ENCODE measurements around the gene CYP19A1.

The CYP19A1 gene

DNA sequence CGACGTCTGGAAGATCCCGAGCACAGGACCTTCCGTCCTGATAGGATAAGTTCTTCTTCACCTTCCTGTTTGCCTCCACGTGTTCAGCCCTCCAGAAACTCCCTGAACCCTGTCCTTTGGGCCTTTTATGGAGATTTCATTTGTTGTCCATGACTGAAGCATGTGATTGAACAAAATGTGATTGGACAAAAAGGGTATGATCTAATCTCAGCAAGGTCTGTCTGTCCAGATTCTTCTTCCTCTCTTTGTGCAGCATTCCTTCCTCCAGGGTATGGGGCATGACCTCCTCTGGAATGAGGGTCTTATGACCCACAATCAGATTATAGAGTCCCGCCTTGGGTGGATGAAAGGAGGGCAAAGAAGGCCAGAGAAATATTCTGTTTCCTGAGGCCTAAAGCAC, at the start of gene CYP19A1:
Gene CYP19A1 (minus strand): TSS at position 101 of the 400 bp plus-strand sequence. CDS start 95,684 bp downstream, outside the sequence.
- DNase-seq = no peak

DNA sequence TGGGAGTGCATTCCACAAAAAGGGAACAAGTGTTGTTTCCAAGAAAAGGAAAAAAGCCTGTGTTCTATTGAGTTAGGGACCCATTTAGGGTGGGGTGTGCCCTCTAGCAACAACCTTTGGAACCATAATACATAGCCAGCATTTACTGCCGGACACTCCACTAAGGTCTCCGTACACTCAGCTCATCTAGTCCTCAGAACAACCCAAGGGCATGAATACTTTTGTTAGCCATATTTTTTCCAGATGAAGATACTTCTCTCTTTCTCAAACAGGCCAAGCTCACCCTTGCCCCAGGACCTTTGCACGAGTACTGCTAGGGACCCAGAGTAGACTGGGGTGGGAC, 49.3 kb upstream of the CYP19A1 start:
- DNase-seq = no peak

DNA sequence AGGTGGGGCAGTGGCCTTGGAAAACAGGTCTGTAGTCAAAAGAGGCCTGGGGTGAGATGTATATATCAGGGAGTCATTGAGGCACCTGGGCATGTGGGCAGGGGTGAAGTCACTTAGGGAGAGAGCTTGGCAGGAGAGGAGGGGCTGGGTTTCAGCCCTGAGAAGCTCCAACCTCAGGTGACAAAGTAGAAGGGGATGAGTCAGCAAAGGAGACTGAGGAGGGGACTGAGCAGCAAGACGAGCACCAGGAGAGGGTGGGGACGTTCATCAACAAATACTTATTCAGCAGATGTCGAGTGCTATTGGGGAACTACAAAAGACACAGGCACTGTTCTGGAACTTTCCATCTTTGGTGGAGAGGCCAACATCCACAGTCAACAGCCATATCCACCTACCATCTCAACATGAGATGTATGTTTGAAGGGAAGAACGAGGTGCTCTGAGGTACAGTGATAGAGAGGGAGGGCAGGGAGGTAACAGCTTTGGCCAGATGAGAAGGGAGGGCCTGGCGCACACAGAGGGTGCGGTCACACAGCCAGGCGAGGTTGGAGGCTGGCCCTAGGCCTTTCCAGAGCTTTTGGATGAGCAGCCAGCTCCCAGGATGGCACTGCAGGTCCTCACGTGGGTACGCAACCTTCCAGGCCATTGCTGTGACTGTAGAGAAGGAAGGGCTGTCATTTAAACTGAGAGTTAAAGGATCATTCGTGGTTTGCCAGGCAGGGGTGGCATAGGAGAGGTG, 48.7 kb upstream of the CYP19A1 start:
- no peak for DNase-seq

DNA sequence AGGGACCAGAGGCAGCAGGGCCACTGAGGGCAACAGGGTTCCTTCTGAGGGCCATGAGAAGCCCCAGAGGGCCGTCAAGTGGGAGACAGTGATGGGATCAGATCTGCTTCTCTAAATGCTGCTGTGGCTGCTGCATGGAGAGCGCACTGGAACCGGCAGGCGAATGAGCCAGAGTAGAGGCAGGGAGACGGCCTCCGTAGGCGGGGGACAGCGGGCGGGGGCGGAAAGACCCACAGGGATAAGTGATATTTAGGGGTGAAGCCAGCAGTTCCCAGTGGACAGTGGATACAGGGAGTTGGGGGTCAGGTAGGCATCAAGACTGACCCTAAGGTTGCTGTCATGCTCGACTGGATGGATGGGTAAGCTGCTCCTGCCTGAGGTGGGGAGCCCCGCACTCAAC, 48.1 kb upstream of the CYP19A1 start:
- DNase-seq = no peak

DNA sequence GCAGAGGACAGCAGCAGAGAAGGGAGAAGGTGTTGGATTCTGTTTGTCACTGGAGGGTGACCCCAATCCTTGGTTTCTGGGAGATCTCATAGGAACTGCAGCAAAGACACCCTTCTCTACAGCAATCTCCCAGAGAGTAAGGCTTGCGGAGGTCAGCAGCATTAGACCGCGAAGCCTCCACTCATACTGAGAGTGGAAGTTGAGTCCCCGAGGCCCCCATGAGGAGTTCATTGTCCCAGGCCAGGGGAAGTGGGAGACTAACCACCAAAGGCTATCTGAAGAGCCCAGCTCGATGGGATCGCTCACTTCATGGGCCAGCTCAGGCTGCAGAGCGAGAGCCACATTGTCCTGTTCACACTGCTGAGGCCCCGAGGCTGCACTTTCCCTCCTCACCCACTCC, 47.6 kb upstream of the CYP19A1 start:
- DNase-seq = no peak

DNA sequence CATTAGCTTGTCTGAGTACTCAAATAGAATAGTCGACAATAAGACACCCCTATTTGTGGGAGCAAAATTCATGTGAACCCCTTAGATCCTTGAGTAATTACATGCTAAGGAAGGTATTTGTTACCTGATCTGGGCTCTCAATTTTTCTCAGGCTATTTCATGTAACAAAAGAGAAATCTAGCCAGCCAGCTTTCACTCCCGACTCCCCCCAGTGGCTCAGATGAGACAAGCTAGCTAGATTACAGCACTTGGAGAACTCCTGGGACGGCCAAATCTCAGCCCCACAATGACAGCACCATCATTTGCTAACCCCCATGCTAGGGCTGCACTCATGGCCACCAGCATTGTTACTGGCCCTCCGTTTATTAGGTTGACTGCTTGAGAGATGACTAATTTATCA, 44.4 kb upstream of the CYP19A1 start:
- DNase-seq = no peak

DNA sequence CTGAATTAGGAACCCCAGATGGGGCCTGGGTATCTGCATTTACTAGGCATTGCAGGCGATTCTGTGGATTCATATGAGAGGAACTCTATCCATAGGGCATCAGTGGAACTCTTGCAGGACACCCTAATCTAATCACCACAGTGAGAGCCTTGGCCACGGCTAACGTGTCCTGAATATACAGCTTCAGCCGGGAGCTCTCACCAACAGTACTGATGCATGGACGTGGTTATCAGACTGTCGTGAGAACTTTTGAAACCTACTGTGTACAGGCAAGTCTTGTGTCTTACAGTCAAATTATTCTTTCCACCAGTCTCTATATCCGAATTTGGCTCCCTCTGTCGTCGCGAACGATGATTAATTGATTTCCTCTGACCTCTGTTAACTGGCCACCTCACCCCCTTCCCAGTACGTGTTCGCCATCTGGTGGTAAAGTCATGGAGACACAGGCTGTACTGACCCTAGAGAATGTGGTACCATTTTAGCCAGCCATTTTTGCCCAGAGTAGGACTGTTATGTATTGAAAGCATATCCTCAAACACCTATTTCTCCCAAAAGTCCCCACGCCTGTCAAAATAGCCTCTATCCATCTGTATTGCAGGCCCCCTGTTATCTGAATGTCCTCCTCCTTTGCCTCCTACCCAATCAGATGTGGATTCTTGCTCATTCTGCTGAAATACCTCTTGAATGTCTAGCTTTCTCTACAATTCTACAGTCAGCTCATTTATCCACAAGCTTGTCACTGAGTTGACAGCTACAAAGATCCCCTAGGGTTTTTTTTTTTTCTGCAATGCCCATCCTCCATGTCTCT, 42.8 kb upstream of the CYP19A1 start:
- DNase-seq = no peak

DNA sequence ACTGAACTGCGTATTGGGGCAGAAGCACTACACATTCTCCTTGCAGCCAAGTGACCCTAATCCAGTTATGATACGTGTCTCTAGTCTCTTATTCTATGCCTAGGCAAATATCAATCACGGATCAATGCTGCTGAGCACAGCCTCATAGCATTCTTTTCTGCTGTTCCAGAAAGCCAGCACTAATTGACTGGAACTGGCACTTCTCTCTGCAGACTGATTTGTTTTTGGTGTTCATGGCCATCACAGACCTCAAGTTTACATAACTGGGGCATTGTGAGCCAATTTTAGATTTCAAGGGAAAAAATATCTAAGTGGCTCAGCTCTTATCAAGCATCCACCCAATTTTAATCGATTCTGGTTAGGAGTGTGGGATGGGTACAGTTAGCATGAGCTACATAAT, 41.0 kb upstream of the CYP19A1 start:
- DNase-seq = no peak

DNA sequence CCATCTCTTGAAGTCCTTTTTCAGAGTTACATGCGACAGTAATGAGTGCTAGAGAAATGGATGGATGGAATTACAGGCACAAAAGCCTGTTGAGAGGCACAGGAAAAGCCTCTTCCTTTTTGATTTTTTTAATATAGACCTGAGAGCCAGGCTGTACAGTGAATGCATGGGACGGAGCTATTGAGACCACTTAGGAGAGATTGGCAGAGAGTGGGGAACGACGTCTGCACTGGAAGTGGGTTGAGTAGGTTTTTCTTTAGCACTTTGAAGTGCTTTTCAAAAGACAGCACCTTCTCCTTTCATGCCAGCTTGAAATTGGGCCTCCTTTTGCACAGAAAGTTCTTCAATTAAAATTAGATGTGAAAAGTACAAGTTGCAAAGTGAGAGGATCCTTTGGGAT, 40.0 kb upstream of the CYP19A1 start:
- DNase-seq = no peak

DNA sequence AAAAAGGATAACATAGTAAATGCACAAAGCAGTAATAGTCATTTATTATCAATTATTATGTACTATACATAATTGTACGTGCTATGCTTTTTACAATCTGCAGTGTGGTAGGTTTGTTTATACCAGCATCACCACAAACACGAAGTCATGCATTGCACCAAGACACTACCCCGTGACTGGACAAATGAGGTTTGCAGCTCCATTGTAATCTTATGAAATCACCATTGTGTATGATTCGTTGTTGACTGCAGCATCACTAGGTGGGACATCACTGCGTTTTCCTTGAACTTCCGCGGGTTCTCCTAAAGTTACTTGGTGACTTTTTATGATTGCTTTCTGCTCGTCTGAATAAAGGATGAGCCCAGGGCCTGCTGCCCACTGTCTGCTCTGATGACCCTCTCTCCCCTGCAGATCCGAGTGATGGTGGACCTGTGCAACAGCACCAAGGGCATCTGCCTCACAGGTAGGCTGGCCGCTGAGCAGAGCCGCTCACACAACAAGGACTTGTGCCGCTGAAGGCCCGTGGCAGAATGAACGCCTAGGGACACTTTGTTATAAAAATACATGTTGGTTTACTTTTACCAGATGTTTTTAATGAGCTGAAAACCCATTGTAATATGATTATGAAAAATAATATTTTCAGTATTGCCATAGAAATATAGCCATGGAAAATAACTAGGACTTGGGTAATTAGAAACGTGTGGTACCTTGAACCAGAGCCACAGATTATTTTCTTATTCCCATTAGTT, 38.8 kb upstream of the CYP19A1 start:
- DNase-seq = no peak

DNA sequence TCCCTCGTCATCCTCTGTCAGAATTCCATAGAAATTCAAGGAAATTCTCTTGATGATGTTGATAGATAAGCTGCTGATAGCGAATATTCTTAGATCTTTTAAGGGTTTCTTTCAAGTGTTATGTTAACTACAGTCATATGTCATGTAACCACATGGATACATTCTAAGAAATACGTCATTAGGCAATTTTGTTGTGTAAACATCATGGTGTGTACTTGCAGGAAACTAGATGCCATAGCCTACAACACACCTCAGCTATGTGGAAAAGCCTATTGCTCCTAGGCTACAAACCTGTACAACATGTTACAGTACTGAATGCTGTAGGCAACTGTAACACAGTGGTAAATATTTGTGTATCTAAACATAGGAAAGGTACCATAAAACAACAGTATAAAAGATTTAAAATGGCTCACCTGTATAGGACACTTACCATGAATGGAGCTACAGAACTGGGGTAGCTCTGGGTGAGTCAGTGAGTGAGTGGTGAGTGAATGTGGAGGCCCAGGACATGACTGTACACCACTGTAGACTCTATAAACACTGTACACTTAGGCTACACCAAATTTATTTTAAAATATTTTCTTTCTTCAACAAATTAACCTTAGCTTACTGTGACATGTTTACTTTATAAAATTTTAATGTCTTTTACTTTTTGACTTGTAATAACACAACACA, 37.7 kb upstream of the CYP19A1 start:
- DNase-seq = no peak

DNA sequence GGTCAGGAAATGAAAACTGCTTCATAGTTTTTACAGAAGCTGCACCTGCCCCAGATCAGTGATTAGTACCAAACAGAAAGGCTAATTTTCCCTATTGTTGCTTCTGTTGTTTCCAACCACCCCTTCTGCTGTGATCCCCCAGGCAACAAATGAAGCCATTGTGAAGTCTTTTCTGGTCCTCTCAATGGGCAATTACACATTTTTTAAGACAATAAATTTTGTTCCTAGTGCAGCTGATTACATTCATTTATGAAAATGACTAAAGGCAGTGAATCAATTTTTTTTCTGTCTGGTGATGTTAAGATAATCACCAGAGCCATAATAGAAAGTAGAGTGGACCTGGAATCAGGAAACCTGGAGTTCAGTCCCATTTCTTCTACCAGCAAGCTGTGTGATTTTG, 35.7 kb upstream of the CYP19A1 start:
- no peak for DNase-seq

DNA sequence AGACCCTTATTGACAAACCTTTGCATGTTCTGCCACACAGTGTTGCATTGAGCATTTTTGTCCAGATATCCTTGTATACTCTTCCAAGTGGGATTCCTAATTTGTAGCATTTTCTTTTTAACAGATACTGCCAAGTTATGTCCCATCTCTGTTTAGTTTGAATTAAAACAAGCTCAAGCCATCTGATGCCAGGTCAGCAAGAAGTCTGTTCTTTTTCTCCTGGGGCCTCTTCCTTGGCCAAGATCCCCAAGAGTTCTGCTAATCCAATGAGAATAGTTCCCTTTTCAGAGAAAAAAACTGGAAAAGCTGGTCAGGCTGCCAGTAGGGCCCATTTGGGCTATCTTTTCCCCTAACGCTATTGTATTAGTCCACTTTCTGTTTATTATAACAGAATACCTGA, 32.9 kb upstream of the CYP19A1 start:
- DNase-seq = no peak

DNA sequence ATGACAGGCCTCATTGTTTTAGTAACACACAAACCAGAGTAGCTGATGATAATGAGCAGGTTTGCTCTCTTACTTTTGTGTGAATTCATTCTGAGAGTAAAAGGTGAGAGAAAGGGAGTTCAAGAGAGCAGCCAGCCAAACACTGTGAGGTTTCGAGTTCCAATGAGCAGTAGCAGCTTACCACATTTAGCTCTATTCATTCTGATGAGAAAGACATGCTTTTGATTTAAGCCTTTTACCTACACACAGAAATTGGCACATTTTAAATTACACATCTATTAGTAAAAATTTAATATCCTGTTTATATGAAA, 31.0 kb upstream of the CYP19A1 start:
- DNase-seq = no peak

DNA sequence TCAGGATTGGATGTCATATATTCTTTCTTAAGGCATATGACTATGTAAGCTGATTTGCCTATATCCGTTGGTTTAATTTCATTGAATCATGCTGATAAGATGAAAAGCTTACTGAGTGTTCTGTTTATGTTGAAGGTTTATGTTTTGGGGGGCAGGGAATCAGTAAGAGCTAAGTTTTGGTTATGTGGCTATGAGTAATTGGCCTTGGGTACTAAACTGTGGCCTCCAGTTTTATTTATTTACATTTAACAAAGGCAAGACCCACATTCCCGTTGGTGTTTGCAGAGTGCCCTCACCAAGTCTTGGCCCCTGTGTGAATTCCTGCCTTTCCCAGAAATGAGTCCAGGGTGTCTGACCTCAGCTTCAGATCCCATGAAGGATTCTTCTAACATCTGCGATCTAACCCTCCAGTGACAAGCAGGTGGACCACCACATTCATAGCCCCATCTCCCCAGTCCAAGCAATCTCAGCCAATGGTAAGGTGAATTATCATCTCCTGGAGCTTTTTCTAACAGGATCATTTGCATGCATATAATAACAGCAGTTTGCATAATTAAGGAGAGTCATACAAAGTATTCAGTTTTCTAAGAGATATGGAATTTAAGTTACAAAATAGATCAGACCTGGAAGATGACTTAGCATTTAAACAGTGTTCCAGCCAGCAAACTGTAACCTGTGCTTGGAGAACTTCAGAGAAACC, 30.5 kb upstream of the CYP19A1 start:
- no peak for DNase-seq

DNA sequence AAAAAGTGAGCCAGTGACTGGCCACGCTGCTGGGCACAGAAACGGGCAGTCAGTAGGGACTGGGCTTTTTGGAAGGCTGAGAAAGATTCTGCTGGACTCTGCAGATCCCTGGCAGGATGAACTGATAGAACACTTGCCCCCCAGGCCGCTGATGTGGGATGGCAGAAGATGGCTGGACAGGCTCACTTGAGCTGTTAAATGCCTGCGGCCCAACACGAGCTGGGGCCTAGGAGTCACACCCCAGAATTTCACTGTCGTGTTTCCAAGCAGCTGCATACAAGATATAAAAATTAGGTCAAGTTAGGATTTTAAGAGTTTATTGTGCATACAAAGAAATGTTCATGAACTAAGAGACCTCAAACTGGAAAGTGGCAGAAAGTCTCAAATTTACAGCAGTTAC, 29.9 kb upstream of the CYP19A1 start:
- DNase-seq = no peak

DNA sequence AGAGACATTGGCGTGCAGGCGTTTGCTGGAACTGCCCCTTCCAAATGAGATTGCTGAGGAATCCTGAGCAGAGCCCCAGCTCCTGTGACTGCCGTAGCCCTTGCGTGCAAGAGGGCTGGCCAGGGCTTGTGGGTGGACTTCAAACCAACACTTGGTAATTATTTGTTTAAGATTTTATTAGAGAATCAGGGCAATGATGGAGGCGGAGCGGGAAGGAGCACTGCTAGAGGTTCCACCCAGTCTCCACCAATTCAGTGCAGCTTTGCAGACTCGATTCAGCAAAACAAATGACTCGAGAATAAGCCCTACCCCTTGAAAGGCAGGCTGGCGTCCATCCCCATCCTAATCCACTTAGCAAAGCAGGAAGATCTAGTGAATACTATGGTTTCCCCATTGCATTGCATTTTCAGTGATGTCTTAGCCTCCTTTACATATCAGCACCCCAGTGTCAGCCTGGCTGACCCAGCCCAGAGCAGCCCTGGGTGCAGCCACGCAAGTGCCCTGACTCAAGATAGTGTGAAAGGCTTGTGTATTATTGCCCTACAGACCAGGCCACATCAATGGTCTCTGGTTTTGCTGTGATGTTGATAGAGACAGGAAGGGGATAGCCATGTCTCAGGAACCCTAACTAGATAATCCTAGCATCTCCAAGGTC, 29.1 kb upstream of the CYP19A1 start:
- no peak for DNase-seq

DNA sequence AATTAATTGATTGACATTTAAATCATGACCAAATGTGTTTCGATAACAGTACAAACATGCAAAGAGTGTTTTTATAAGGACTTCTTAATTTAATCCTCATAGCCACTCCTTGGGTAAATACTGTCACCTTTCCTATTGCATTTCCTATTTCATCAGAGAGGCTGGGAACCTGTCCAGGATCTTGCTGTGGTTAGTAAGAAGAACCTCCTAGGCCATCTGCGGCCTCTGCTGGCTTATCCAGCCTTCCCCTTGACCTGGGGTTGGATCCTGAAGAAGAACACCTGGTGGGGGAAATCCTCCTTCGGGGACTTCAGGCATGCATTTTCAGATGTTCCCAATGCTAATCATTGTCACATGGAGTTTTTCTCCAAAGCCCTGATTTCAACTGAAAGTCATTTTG, 28.5 kb upstream of the CYP19A1 start:
- no peak for DNase-seq

DNA sequence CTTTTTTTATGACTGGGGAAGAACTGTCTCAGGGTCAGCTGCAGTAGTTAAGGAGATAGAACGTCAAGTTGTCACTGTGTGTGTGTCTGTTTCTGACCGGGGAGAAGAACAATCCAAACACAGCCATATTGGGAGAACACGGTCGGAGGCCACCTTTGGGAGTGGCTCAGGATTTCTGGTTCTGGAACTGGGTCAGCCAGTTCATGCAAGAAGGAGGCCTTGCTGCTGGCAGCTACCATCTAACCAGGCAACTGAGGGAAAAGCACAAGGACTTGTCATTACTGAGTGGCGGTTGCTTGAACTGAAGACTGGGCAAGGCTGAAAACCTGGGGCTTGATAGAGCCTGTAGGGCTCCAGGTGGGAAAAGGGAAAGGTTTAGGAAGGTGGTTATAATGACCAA, 27.7 kb upstream of the CYP19A1 start:
- no peak for DNase-seq

DNA sequence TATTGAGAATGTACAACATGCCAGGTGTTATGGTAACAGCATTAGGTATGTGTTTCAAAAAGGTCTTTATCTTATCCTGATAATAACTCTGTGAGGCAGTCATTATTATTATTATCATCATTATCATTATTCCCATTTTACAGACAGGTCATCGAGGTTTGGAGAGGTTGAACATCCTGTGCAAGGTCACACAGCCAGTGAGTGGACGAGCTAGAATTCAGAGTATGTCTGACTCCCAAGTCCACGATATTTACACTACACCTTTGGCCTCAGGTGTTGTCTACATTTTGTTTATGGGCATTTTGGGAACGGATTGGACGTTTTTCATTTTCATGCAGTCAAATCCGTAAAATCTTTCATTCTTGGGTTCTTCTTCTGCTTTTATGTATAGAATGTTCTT, 27.0 kb upstream of the CYP19A1 start:
- no peak for DNase-seq

DNA sequence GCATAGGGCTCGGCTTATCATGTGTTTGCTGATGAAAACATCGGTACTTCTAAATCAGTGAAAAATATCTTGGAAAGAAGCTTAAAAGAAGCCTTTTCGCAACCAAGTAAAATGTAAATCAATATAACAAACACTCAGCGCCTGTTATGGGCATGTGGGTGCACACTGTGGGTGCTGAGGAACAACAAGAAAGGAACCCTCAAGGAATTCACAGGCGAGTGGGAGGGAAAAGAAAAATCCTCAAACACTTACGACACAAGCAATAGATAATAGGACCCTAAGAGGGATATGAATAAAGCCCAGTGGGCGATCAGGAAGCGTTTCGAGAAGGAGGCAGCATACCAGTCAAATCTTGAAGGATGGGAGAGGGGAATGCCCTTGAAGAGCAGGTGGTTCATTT, 25.0 kb upstream of the CYP19A1 start:
- no peak for DNase-seq

DNA sequence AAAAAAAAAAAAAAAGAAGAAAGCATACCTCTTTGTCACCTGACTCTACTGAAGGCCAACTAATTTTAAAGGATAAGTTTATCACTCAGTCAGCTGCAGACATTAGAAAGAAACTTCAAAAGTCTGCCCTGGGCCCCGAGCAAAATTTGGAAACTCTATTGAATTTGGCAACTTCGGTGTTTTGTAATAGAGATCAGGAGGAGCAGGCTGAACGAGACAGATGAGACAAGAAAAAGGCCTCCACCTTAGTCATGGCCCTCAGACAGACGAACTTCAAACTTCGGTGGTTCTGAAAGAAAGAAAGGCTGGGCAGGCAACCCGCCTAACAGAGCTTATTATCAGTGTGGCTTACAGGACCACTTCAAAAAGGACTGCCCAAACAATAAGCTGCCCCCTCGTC, 21.6 kb upstream of the CYP19A1 start:
- no peak for DNase-seq

Data from DMS79 (cell line).